A673 (cell line): ENCODE data around the gene HCST.

Source experiments
- EZH2 ChIP-seq: fragments of 200-600 bp; sonication (generic); IDR thresholded peaks from 2 replicates; pipeline ENCODE4 v1.6.1; 2017; ENCODE audit warnings: borderline replicate concordance, low read depth, mild to moderate bottlenecking, mixed read lengths, antibody characterized with exemption, low read length; ENCODE audit not compliant: poor library complexity, severe bottlenecking
- TF ChIP-seq, protein P1 (sequence below): fragments of 300-800, 200-600 bp; sonication (generic); conservative IDR thresholded peaks from 2 replicates; pipeline ENCODE4 v1.5.1; 2017; ENCODE audit warnings: low read depth, mild to moderate bottlenecking, antibody characterized with exemption, low read length, moderate library complexity, mixed read lengths

DNA sequence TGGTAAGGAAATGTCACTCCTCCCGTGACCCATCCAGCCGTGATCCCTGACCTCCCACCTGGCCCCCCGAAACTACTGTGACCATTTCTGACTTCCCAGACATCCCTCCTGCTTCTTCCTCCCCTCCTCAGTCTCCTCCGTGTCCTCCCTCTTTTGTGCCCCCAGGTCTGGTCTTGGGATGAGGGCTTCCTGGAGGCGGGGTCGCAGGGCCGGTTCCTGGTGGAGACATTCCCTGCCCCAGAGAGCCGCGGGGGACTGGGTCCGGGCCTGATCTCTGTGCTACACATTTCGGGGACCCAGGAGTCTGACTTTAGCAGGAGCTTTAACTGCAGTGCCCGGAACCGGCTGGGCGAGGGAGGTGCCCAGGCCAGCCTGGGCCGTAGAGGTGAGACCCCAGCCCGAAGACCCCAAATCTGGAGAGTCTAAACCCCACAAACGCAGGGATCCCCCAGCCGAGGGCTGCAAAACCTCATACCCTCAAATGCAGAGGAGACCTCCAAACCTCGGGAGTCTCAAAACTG, 40.6 kb upstream of the HCST start:
- no peak for TF ChIP-seq EZH2
- TF ChIP-seq, protein P1, sequence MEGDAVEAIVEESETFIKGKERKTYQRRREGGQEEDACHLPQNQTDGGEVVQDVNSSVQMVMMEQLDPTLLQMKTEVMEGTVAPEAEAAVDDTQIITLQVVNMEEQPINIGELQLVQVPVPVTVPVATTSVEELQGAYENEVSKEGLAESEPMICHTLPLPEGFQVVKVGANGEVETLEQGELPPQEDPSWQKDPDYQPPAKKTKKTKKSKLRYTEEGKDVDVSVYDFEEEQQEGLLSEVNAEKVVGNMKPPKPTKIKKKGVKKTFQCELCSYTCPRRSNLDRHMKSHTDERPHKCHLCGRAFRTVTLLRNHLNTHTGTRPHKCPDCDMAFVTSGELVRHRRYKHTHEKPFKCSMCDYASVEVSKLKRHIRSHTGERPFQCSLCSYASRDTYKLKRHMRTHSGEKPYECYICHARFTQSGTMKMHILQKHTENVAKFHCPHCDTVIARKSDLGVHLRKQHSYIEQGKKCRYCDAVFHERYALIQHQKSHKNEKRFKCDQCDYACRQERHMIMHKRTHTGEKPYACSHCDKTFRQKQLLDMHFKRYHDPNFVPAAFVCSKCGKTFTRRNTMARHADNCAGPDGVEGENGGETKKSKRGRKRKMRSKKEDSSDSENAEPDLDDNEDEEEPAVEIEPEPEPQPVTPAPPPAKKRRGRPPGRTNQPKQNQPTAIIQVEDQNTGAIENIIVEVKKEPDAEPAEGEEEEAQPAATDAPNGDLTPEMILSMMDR = no peak
